Measurements from ENCODE around the gene PRDM1.

Gene PRDM1

GRCh38 chr6:106098383-106099234 lies 12.5 kb downstream of the PRDM1 start:
- peak; percentile 77 for DNase-seq

DNA sequence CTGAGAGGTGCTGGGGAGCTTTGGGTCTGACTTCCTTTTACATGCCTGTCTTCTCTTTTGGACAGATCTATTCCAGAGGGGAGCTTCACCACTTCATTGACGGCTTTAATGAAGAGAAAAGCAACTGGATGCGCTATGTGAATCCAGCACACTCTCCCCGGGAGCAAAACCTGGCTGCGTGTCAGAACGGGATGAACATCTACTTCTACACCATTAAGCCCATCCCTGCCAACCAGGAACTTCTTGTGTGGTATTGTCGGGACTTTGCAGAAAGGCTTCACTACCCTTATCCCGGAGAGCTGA lies 13.1 kb downstream of the PRDM1 start:
- DNase-seq, result no peak

- no peak for DNase-seq
Observed at GRCh38 chr6:106100755-106101154, 14.6 kb downstream of the PRDM1 start.

DNA sequence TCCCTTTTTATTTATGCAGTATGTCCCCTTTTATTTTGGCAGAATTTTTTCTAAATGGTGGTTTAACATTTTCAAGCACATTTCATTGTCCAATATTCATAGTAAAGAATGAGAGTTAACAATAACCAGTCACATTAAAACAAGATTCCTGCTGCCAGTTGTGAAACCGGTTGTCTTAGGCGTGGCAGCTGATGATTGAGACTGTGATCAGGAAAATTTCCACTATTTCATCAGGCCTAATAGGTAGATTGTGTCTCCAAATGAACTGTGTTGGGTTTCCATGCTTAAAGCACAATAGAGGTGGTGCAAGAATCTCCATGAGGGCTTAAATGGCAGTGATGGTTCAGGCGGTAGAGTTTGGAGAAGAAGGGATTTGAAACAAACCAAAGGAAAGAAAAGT lies 15.3 kb downstream of the PRDM1 start:
- no peak for DNase-seq

DNA sequence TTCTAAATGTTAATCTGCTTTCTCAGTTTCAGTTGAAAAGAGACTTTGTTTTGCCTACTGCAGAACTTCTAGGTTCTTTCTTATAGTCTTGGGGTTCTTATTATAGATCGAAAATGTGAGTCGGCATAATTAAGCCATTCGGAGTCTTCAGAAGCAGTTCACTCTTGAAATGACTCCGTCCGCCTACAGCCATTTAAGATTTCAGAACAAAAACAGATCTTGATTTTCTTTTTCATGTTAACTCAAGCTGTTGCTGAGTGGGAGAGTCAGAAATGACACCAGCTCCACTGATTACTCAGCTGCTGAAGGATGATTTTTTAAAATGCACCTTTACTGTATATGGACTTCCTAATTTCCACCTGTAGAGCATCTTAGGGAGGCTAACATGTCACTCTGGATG lies 15.9 kb downstream of the PRDM1 start:
- DNase-seq, result no peak

DNA sequence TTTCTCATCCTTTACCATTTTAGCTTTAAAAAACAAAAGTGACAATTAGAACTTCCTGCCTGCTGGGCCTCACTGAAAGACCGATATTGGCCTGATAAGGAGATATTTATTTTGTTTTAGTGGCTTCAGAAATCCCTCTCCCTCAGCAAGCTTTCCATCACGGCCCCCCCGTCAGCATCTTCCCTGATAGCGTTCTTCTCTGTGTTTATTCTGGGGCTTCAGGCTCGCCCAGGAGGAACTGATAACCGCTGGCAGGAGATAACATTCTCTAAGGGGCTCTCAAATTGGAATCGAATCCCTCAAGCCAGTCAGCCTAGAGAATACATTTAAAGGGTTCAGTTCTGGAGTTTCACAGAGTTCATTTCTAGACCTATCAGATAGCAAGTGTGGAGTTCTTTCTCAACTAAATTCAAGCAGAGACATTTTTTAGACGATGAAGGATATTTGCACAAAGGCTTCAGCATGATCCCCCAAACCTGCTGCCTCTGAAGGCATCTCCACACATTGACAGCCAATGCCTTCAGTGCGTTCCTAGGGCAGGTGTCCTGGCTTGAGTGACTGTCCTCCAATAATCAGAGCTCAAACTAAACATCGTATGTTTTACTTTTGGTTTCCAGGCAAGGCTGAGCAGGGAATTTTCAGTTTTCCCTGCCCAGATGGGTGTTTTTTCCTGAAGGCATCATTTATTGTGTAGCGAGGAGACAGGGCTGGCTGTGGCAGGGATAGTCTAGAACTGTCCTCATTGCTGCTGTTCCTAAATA lies 17.0 kb downstream of the PRDM1 start:
- no peak for DNase-seq

- DNase-seq, result peak; percentile 66
Observed at GRCh38 chr6:106103728-106104109, 17.6 kb downstream of the PRDM1 start.

GRCh38 chr6:106104476-106104875 lies 18.3 kb downstream of the PRDM1 start:
- DNase-seq, result no peak

GRCh38 chr6:106104941-106105340 lies 18.8 kb downstream of the PRDM1 start:
- DNase-seq, result no peak

DNA sequence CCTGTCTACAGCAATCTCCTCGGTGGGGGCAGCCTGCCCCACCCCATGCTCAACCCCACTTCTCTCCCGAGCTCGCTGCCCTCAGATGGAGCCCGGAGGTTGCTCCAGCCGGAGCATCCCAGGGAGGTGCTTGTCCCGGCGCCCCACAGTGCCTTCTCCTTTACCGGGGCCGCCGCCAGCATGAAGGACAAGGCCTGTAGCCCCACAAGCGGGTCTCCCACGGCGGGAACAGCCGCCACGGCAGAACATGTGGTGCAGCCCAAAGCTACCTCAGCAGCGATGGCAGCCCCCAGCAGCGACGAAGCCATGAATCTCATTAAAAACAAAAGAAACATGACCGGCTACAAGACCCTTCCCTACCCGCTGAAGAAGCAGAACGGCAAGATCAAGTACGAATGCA lies 19.4 kb downstream of the PRDM1 start:
- DNase-seq, result no peak

DNA sequence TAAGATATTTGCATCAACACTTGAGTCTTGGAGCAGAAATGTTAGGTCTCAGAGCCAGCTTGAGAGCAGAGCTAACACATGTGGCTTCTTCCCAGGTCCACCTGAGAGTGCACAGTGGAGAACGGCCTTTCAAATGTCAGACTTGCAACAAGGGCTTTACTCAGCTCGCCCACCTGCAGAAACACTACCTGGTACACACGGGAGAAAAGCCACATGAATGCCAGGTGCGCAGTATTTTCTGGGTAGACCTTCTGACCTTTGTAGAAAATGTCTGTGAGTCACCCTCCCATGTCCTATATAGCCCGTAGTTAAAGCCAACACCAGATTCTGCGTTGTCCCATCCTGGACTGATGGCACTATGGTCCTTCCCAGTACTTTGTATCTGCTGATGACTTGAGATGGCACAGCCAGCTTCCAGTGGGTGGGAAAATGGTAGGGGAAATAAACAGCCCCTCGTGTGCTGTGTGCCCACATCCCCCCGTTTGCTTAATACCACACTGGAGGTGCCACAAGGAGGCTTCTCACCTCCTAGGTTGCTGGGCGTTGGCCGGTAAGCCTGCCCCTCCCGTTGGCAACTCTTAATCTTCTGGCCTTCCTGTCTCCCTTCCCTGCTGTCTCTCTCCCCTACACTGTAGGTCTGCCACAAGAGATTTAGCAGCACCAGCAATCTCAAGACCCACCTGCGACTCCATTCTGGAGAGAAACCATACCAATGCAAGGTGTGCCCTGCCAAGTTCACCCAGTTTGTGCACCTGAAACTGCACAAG lies 20.3 kb downstream of the PRDM1 start:
- no peak for DNase-seq

- DNase-seq, result no peak
Observed at GRCh38 chr6:106107043-106107613, 21.0 kb downstream of the PRDM1 start.

- no peak for DNase-seq
Observed at GRCh38 chr6:106108129-106108528, 22.0 kb downstream of the PRDM1 start.

GRCh38 chr6:106109029-106109428 lies 22.9 kb downstream of the PRDM1 start:
- no peak for DNase-seq

DNA sequence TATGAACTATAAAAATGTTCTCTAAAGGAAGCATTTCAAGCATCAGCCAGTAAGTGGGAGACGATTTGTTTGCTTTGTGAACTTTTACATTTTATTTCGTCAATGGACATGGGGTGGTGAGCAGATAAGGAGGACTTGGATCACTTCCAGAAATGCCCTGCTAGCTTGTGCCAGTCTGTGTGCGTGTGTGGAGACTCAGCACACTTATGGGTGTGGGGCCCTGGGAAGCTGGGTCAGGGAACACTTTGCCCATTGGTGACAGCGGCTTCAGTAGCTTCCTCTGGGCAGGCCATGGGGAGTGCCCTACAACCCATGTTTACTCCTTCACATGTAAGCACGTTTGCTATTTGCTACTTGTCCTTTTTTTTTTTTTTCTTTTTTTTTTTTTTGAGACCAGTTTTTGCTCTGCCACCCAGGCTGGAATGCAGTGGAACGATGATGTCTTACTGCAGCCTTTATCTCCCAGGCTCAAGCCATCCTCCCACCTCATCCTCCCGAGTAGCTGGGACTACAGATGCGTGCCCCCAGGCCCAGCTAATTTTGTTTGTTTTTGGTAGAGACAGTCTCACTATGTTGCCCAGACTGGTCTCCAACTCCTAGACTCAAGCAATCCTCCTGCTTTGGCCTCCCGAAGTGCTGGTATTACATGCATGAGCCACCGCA lies 24.2 kb downstream of the PRDM1 start:
- DNase-seq, result no peak

- DNase-seq, result no peak
Observed at GRCh38 chr6:106112433-106112832, 26.3 kb downstream of the PRDM1 start.

- DNase-seq, result no peak
Observed at GRCh38 chr6:106113256-106113959, 27.3 kb downstream of the PRDM1 start.

GRCh38 chr6:106114492-106114891 lies 28.4 kb downstream of the PRDM1 start:
- DNase-seq, result peak; percentile 50

DNA sequence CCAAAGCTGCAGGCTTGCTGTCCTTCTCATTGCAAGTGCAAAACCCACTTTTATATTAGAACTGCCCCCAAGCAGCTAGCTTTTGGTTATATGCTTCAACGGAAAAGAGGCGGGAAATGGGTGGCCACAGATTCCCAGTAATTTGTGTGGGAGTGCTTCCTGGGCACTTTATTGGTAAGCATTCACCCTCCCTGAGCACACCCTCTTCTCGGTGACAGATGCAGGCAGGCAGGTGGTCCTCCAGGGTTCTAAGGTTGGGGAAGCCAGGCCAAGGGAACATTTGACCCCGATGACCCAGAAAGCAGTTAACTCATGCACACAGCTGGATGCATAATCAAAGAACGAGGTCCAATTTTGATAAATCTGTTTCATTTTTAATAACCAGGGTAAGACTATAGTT lies 29.1 kb downstream of the PRDM1 start:
- DNase-seq, result no peak

GRCh38 chr6:106116125-106116832 lies 30.1 kb downstream of the PRDM1 start:
- no peak for DNase-seq

GRCh38 chr6:106117579-106117978 lies 31.4 kb downstream of the PRDM1 start:
- DNase-seq, result peak; percentile 83

All from CD4-positive, alpha-beta T cell treated with Interleukin-12 subunit alpha and Interleukin-12 subunit beta, for 1 hour (primary cell).